Muscle layer of duodenum (tissue), 2 donors: Measurements from ENCODE around the gene ZIC3.
"Not testable (repeated sequence)": the region's sequence is repeated elsewhere in the genome, so short reads cannot be mapped to it uniquely, and the experiment has no call there.

ENCODE experiments used
- H3K27ac ChIP-seq: one replicate; pipeline ENCODE4 v1.7.0; 2013; ENCODE audit warnings: mild to moderate bottlenecking, low read length
- H3K27me3 ChIP-seq: one replicate; pipeline ENCODE4 v1.7.0; 2013; ENCODE audit warnings: low read depth, mild to moderate bottlenecking, control low read depth, low read length
- H3K36me3 ChIP-seq, 2 donors: one replicate each; pipeline ENCODE4 v1.7.0; 2013; ENCODE audit warnings: low read length in 2 of 2, control low read depth in 1 of 2, mild to moderate bottlenecking in 1 of 2; ENCODE audit not compliant: insufficient read depth in 2 of 2, control insufficient read depth in 1 of 2
- H3K4me1 ChIP-seq, 2 donors: one replicate each; pipeline ENCODE4 v1.7.0; 2013; ENCODE audit warnings: low read length in 2 of 2, mild to moderate bottlenecking in 2 of 2, control low read depth in 1 of 2, moderate library complexity in 1 of 2; ENCODE audit not compliant: insufficient read depth in 2 of 2, control insufficient read depth in 1 of 2
- H3K4me3 ChIP-seq, 2 donors: one replicate each; pipeline ENCODE4 v1.7.0; 2013; ENCODE audit warnings: low read length in 2 of 2, low read depth in 1 of 2, mild to moderate bottlenecking in 1 of 2
- H3K9me3 ChIP-seq, 2 donors: one replicate each; pipeline ENCODE4 v1.7.0; 2013; ENCODE audit warnings: low read length in 2 of 2, control low read depth in 1 of 2, mild to moderate bottlenecking in 1 of 2; ENCODE audit not compliant: control insufficient read depth in 1 of 2
- donor health status: healthy.

ZIC3 gene

GRCh38 chrX:137565921-137566745 is at the start of gene ZIC3:
TSS of gene ZIC3 (plus strand) at chrX:137566127. CDS start at chrX:137566692, 565 bp downstream.
- Histone ChIP-seq H3K27ac (no peak within 1 kb of the TSS), H3K9me3 (no peaks in the 10 kb centered on the region), H3K4me3 (peak within 1 kb of the TSS; percentile 26 to 79), H3K4me1 (peaks cover 0 to 20% of the 10 kb centered on the region in 2 donors), H3K27me3 (peaks cover 14% of the 10 kb centered on the region), H3K36me3 (no peaks in the 10 kb centered on the region)

DNA sequence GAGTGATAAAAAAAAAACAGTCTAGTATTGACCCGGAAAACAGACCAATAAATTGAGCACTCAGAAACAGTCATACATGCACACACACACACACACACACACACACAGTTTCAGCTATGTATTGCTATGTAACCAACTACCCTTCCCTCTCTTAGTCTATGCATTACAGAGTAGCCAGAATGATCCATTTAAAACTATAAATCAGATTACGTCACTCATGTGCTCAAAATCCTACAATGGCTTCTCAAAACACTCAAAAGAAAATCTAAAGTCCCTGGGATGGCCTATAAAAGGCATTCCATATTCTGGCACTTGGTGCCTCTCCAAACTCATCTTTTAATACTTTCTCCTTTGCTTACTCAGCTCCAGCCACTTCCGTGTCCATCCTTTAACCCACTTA is 46.5 kb upstream of the ZIC3 start:
- H3K27me3 ChIP-seq: no peaks in the 10 kb centered on the region
- H3K36me3 ChIP-seq: no peaks in the 10 kb centered on the region
- H3K9me3 ChIP-seq: no peaks in the 10 kb centered on the region
- no peak overlapping the region for H3K27ac ChIP-seq
- H3K4me1 ChIP-seq: no peaks in the 10 kb centered on the region
- no peak overlapping the region for H3K4me3 ChIP-seq

DNA sequence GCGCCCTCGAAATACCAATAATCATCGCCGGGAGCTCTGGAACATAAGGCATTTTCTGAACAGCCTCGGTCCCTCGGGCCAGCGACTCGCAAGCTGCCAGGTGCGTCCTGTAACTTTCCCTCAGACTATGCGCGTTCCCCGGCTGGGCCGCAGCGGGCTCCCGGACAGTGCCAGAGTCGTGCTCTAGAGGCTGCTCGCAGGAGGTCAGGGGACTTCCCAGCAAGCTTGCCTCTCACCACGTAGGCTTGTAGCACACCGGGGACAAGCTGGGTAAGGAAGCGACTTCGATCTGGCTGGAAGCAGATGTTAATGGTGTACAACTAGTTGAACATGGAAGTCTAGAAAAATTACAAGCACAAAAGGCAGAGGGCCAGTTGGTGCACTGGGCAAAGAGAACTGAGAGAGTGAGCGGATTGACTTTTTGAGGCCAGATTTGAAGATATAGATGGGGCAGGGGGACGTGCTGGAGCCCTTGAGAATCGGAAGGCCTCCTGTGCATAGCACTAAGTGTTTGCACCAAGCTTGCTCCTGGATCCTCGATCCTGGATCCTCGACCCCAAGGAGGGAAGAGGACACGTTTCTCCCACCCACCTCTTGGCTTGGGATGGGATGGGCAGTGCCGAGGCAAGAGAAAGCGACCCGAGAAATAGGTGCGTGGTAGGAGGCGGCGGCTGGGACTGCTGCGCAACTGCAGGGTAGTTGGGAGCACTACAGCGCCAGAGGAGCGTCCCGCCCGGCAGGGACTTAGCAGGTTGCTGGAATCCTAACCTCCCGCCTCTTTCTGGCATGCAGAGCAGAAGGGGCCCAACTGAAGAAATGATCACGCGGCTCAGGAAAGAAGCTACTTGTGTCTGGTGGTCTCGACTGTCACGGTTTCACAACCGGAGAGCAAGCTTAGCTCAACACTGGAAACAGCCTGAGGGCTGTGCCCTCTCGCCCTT is 19.9 kb upstream of the ZIC3 start:
- H3K4me3 ChIP-seq: no peak overlapping the region
- peaks cover 0 to 15% of the 10 kb centered on the region in 2 donors for H3K4me1 ChIP-seq
- H3K27ac ChIP-seq: no peak overlapping the region
- peaks cover 36% of the 10 kb centered on the region for H3K27me3 ChIP-seq
- no peaks in the 10 kb centered on the region for H3K36me3 ChIP-seq
- H3K9me3 ChIP-seq: no peaks in the 10 kb centered on the region

- H3K27ac ChIP-seq: no peak overlapping the region
- H3K27me3 ChIP-seq: peaks cover 36% of the 10 kb centered on the region
- H3K36me3 ChIP-seq: no peaks in the 10 kb centered on the region
- H3K4me1 ChIP-seq: peaks cover 0 to 18% of the 10 kb centered on the region in 2 donors
- no peaks in the 10 kb centered on the region for H3K9me3 ChIP-seq
- no peak overlapping the region for H3K4me3 ChIP-seq
Observed at GRCh38 chrX:137547291-137547690, 18.6 kb upstream of the ZIC3 start.

GRCh38 chrX:137548261-137548660 is 17.7 kb upstream of the ZIC3 start:
- Histone ChIP-seq H3K36me3 (no peaks in the 10 kb centered on the region), H3K4me3 (no peak overlapping the region), H3K4me1 (peaks cover 0 to 18% of the 10 kb centered on the region in 2 donors), H3K27me3 (peaks cover 36% of the 10 kb centered on the region), H3K27ac (no peak overlapping the region), H3K9me3 (no peaks in the 10 kb centered on the region)

- peaks cover 36% of the 10 kb centered on the region for H3K27me3 ChIP-seq
Observed at GRCh38 chrX:137549073-137549472, 16.9 kb upstream of the ZIC3 start.

GRCh38 chrX:137549851-137550664 is 15.9 kb upstream of the ZIC3 start:
- Histone ChIP-seq H3K4me3 (peak overlapping the region in 1 of 2 donors; percentile 47), H3K27me3 (peaks cover 36% of the 10 kb centered on the region), H3K36me3 (no peaks in the 10 kb centered on the region), H3K9me3 (no peaks in the 10 kb centered on the region), H3K4me1 (peaks cover 0 to 18% of the 10 kb centered on the region in 2 donors), H3K27ac (no peak overlapping the region)

More at GRCh38 chrX:137549073-137549472, 16.9 kb upstream of the ZIC3 start:
- Histone ChIP-seq H3K27ac (no peak overlapping the region), H3K4me1 (peaks cover 0 to 18% of the 10 kb centered on the region in 2 donors), H3K4me3 (no peak overlapping the region), H3K36me3 (no peaks in the 10 kb centered on the region), H3K9me3 (no peaks in the 10 kb centered on the region)

DNA sequence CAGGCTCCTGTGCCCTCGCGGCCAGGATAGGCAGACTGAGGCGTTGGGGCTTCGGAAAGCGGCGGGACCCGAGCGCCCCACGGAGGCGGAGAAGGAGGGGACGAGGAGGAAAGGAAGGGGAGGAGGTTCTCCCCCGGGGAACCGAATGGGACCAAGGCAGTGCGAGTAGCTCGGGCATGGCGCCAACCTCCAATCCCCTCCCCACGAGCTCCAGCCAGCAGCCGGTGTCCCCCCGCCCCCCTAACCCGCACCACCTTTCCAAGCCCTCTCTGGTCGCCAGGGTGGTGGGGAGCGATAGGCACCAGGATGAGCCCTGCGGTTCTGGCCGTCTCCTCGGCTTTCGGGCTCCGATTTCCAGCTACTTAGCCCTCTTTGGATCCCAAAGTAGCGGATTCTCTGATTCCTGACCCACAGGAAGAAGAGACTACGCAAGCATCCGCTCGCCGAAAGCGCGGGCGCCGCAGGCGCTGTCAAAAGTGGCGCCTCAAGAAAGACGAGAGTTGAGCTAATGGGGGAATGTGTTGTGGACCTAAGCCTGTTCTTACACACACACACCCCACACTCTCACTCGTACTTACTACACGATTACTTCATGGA is 15.2 kb upstream of the ZIC3 start:
- peaks cover 30% of the 10 kb centered on the region for H3K27me3 ChIP-seq
- no peak overlapping the region for H3K27ac ChIP-seq
- H3K9me3 ChIP-seq: no peaks in the 10 kb centered on the region
- H3K36me3 ChIP-seq: no peaks in the 10 kb centered on the region
- peaks cover 0 to 18% of the 10 kb centered on the region in 2 donors for H3K4me1 ChIP-seq
- peak overlapping the region in 1 of 2 donors; percentile 47 for H3K4me3 ChIP-seq

- H3K36me3 ChIP-seq, H3K27ac ChIP-seq, H3K9me3 ChIP-seq, H3K4me3 ChIP-seq: not testable (repeated sequence)
- Histone ChIP-seq H3K27me3 (peaks cover 19% of the 10 kb centered on the region), H3K4me1 (peaks cover 0 to 17% of the 10 kb centered on the region in 2 donors)
Observed at GRCh38 chrX:137552098-137552497, 13.8 kb upstream of the ZIC3 start.

GRCh38 chrX:137562096-137562495 is 3.8 kb upstream of the ZIC3 start:
- Histone ChIP-seq H3K4me1 (peaks cover 0 to 9% of the 10 kb centered on the region in 2 donors), H3K27me3 (peaks cover 12% of the 10 kb centered on the region)

More at GRCh38 chrX:137562096-137562495, 3.8 kb upstream of the ZIC3 start:
- no peaks in the 10 kb centered on the region for H3K9me3 ChIP-seq
- no peak overlapping the region for H3K4me3 ChIP-seq
- H3K36me3 ChIP-seq: no peaks in the 10 kb centered on the region
- no peak overlapping the region for H3K27ac ChIP-seq
